NCI-H146 treated with DMSO at 0.1 percent for 48 hours (cell line): ENCODE measurements around the gene SDCBP2.

Experiments used
- DNase-seq: peaks from one replicate; lab custom pipeline; 2025; ENCODE audit not compliant: unreplicated experiment; lab: John Stamatoyannopoulos, UW

The SDCBP2 gene

GRCh38 chr20:1328680-1329330 is at the start of gene SDCBP2:
SDCBP2 (minus strand) TSS chr20:1329139; CDS start chr20:1320416, 8,723 bp downstream.
- no peak for DNase-seq

GRCh38 chr20:1378735-1379125 is 49.8 kb upstream of the SDCBP2 start:
- no peak for DNase-seq

GRCh38 chr20:1377984-1378734 is 49.2 kb upstream of the SDCBP2 start:
- no peak for DNase-seq

DNA sequence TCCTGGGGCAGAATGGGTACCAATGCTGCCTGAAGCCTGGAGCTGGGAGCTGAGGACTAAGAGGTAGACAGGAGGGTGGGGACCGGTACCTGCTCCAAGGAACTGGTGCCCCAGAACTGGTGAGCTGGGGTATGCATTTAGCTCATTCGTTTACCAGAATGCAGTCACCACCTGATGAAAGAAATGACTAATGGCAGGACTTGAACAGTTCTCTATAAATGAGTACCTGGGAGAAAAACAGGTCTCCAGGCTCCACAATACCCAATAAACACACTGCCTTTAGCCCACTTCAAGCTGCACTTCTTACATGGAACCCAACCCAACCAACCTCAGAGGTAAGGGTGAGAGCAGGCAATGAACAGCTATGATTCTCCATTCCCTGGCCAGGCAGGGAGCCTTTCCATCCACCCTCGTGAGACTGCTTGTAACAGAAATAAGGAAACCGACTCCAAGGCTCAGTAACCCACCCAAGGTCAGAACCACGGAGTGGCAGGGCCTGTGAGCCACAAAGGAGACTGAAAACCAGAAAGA is 48.5 kb upstream of the SDCBP2 start:
- DNase-seq = no peak

DNA sequence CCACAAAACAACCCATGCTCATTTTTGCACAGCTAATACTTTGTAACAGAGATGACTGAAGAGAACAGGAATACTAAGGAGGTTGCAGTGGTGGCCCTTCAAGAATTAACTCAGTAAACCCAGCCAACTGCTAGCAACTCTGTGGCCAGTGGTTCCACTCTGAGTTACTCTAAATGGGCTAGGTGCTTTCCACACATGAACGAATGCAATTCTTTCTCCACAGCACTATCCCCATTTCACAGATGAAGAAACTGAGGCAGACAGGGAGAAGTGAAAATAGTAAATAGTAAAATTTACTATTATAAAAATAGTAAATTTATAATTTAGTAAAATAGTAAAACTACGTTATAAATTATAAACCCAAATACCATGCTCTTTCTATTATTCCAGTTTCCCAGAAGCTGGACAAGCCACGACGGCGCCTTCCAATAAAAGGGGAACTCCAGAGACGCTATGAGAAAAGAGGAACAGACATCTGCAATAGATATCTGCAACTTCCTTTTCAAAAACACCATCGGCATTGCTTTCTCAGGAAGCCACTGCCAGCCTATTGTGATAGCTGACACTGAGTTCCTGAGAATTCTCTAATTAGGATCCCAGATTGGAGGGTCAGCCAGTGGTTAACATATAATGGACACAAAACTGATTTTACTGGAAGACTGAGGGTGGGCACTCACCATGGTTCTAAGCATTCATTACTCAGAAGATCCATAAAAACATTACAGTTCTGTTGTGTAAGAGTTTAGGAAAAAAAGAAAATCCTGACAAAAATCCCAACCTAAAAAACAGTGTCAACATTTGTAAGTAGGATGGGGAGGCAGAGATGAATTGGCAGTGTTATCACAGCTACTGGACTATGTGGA is 47.7 kb upstream of the SDCBP2 start:
- DNase-seq = no peak

GRCh38 chr20:1376007-1376406 is 47.1 kb upstream of the SDCBP2 start:
- DNase-seq = no peak

GRCh38 chr20:1375515-1375914 is 46.6 kb upstream of the SDCBP2 start:
- DNase-seq = no peak

DNA sequence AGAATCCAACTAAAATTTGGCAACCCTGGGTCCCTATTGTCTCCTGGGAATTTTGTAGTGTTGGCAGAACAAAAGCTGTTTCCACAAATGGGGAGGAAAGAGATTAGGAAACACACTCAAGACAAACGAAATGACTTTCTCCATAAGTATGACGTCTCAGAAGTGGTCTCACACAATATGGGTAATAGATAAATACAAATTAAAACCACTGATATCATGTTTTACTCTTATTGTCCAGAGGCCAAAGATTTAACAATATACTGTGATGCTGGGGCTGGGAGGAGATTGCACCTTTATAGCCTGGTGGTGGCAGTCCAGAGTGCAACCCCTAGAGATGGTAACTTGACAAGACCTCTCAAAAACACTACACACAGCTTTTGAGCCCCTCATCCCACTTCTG is 45.3 kb upstream of the SDCBP2 start:
- no peak for DNase-seq

DNA sequence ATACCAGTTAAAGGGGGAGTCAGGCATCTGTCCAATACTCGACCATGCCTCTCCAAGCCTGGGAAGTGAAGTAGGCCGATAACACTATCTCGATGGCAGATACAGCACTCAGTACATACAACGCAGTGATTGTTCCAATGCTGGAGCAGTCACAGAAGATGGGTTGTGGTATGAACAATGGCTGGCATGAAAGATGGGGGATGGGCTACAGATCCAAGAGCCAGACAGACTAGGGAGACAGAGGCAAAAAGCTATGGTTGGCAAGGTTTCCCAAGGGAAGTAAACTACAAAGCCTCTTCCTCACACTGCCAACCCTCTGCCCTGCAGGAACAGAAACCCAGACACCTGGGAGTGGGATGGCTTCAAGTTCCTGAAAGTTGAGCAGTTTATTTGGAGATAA is 44.7 kb upstream of the SDCBP2 start:
- DNase-seq = no peak

- no peak for DNase-seq
These were observed 44.1 kb upstream of the SDCBP2 start for GRCh38 chr20:1373036-1373435.

- DNase-seq = no peak
These were observed 43.0 kb upstream of the SDCBP2 start for GRCh38 chr20:1371830-1372539.

GRCh38 chr20:1371202-1371782 is 42.4 kb upstream of the SDCBP2 start:
- no peak for DNase-seq

GRCh38 chr20:1370548-1371110 is 41.7 kb upstream of the SDCBP2 start:
- no peak for DNase-seq

DNA sequence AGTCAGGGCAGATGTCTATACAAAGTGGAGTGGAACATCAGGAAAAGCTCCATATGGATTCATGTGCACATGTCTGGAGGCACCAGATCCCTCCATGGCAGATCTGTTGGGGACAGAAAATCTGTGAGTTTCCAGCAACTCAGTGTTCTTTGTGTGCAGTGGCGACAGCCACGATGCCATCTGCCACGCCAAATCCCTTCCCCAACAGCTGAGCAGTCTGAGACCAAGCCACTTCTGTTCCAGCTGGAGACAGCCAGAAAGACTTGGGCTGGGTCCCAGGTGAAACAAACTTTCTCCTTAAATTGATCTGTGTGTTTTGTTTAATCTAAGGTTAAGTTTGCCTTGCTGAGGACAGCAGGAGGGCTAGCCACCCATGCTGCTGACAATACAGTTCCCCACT is 41.0 kb upstream of the SDCBP2 start:
- no peak for DNase-seq

DNA sequence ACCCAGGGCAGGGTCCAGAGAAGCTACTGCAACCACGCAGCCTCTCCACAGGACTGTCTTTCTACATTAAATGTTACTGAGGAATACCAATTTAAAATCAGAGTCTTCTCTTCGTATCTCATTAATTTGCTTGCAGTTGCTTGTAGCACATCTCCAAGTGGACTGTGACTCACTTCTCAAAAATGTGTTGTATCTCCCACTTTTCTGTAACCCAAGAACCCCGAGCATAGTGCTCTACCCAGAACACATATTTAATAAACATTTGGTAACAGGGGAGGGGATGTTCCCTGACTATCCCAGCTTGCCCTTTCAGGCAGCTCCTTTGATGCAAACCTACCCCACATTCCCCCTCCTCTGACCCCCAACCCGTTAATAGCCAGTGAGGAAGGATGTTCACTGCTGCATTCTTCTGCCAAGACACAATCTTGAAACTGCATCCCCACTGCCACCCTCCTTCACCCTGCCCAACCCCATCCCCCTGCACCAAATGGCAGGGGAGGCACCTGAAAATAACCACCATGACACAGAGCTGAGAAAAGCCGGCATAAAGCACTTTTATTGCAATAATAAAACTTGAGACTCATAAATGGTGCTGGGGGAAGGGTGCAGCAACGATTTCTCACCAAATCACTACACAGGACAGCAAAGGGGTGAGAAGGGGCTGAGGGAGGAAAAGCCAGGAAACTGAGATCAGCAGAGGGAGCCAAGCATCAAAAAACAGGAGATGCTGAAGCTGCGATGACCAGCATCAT is 39.7 kb upstream of the SDCBP2 start:
- no peak for DNase-seq

- DNase-seq = no peak
These were observed 38.5 kb upstream of the SDCBP2 start for GRCh38 chr20:1367479-1367878.

- no peak for DNase-seq
These were observed 35.2 kb upstream of the SDCBP2 start for GRCh38 chr20:1364106-1364505.

DNA sequence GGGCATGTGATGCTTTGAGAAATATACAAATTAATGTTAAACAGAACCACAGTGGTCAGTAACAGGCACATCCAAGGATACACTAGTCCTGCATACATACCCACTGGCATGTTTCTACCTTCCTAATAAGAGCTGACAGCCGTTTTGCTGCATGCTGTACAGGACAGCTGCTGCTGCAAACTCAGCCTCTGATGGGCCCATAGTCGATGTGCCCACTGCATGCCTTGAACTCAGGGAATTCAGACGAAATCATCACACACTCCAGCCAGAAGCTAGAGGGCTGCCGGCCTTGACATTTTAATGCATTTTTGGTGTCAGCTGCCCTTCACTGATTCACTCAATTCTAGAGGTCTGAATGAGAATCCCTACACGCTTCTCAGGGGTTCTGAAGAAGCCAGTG is 34.6 kb upstream of the SDCBP2 start:
- no peak for DNase-seq

DNA sequence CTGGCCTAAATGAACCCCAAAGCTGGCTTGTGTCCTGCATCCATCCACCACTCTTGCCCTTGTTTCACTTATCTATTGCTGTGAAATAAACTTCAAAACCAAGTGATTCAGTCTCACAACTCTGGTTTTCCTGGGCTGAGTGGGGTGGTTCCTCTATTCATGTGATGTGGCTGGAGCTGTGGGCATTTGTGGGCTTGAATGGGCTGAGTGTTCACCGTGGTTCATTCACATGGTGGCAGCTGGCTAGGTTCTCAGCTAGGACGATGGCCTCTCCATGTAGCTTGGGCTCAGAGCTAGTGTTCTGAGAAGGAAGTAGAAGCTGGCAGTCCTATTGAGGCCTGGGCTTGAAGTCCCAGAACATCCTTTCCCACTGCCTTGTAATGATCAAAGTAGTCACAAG is 33.5 kb upstream of the SDCBP2 start:
- no peak for DNase-seq
